ENCODE measurements around the gene EYA3. TPM values are rescaled to one million over a fixed set of nuclear protein-coding genes. Genes with fewer than 3 reads are reported as not detected.

EYA3 gene
- total RNA-seq, 1 donor from 2014 or later, result 17.5 TPM

DNA sequence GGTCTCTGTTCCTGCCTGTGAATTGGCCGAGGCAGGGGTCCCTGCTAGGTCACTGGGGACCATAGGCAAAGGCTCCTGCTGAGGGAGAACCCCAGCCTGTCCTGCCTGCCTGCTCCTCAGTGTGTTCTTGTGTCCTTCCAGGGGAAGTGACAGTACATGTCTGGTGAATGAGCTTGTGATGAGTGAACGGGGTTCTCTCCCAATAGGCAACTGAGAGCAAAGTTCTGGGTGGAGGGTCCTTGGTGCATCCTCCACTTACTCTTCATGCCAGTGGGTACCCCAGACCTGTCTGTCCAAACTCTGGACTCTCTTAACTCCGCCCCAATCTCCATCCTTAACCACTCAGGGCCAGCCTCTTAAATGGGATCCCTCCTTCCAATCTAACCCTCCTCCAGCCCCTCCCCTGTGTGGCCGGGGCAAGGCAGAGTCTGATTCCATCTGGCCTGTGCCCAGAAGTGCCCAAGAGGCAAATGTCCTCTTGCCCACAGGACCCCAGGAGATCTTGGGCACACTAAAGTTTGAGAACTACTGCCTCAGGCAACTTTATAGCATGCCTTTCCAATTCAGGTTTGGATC lies 126.7 kb downstream of the EYA3 start:
- peak overlapping the region; percentile 32 for H3K4me3 Mint-ChIP-seq (ENCODE audit: unreplicated experiment)
- peaks cover 5% of the 10 kb centered on the region for H3K36me3 Mint-ChIP-seq (ENCODE audit: unreplicated experiment)
- peak overlapping the region; percentile 67 for H3K27ac Mint-ChIP-seq (ENCODE audit: unreplicated experiment)
- H3K4me1 Mint-ChIP-seq (ENCODE audit: unreplicated experiment), result peaks cover 20% of the 10 kb centered on the region
- no peaks in the 10 kb centered on the region for H3K9me3 Mint-ChIP-seq (ENCODE audit: unreplicated experiment)
- DNase-seq (ENCODE audit: extremely low spot score, unreplicated experiment), result no peak
- TF ChIP-seq, protein P1, sequence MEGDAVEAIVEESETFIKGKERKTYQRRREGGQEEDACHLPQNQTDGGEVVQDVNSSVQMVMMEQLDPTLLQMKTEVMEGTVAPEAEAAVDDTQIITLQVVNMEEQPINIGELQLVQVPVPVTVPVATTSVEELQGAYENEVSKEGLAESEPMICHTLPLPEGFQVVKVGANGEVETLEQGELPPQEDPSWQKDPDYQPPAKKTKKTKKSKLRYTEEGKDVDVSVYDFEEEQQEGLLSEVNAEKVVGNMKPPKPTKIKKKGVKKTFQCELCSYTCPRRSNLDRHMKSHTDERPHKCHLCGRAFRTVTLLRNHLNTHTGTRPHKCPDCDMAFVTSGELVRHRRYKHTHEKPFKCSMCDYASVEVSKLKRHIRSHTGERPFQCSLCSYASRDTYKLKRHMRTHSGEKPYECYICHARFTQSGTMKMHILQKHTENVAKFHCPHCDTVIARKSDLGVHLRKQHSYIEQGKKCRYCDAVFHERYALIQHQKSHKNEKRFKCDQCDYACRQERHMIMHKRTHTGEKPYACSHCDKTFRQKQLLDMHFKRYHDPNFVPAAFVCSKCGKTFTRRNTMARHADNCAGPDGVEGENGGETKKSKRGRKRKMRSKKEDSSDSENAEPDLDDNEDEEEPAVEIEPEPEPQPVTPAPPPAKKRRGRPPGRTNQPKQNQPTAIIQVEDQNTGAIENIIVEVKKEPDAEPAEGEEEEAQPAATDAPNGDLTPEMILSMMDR (IDR thresholded peaks at IDR 0.05), result no peak
- H3K27me3 Mint-ChIP-seq (ENCODE audit: unreplicated experiment), result peaks cover 2% of the 10 kb centered on the region

- H3K4me3 Mint-ChIP-seq (ENCODE audit: unreplicated experiment), result peak overlapping the region; percentile 74
- peaks cover 20% of the 10 kb centered on the region for H3K4me1 Mint-ChIP-seq (ENCODE audit: unreplicated experiment)
- peak overlapping the region; percentile 67 for H3K27ac Mint-ChIP-seq (ENCODE audit: unreplicated experiment)
- TF ChIP-seq, protein P1 (IDR thresholded peaks at IDR 0.05), result no peak
- H3K9me3 Mint-ChIP-seq (ENCODE audit: unreplicated experiment), result no peaks in the 10 kb centered on the region
- no peak for DNase-seq (ENCODE audit: extremely low spot score, unreplicated experiment)
- H3K27me3 Mint-ChIP-seq (ENCODE audit: unreplicated experiment), result peaks cover 2% of the 10 kb centered on the region
- H3K36me3 Mint-ChIP-seq (ENCODE audit: unreplicated experiment), result peaks cover 2% of the 10 kb centered on the region
Observed at GRCh38 chr1:27960762-27961645, 127.4 kb downstream of the EYA3 start.

DNA sequence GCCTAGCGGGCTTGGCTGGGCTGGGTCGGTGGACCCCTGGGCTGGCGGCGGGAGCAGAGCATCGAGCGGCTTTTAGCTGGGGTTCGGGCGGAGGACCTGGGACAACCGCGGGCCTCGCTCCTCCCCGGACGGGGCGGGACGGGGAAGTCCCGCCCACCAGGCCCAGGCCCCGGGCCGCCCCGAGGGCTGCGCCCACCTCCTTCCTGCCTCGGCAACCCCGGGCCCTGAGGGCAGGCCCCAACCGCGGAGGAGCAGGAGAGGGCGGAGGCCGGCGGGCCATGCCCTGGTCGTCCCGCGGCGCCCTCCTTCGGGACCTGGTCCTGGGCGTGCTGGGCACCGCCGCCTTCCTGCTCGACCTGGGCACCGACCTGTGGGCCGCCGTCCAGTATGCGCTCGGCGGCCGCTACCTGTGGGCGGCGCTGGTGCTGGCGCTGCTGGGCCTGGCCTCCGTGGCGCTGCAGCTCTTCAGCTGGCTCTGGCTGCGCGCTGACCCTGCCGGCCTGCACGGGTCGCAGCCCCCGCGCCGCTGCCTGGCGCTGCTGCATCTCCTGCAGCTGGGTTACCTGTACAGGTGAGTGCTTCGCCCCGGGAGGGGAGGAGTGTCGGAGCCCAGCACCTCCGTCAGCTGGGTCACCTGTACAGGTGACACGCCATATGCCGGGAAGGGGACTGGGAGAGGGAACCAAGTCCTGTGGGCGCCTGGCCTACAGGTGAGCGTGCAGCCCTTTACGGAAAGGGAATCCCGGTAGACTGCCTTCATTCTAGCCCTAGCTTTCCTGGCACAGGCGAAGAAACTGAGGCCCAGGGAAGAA lies 128.4 kb downstream of the EYA3 start, which contains the start of gene XKR8:
TSS of gene XKR8 (plus strand) at position 182 of the 812 bp plus-strand sequence. CDS start at position 279, 97 bp downstream.
- Mint-ChIP-seq H3K4me3 (ENCODE audit: unreplicated experiment) (peak within 1 kb of the TSS; percentile 74), H3K4me1 (ENCODE audit: unreplicated experiment) (peaks cover 20% of the 10 kb centered on the region), H3K27ac (ENCODE audit: unreplicated experiment) (peak within 1 kb of the TSS; percentile 67), H3K9me3 (ENCODE audit: unreplicated experiment) (no peaks in the 10 kb centered on the region), H3K36me3 (ENCODE audit: unreplicated experiment) (peaks cover 2% of the 10 kb centered on the region), H3K27me3 (ENCODE audit: unreplicated experiment) (peaks cover 8% of the 10 kb centered on the region)
- no peak for DNase-seq (ENCODE audit: extremely low spot score, unreplicated experiment)
- TF ChIP-seq, protein P1 (IDR thresholded peaks at IDR 0.05), result peak; percentile 43

GRCh38 chr1:27958513-27958912 lies 129.9 kb downstream of the EYA3 start:
- Mint-ChIP-seq H3K4me3 (ENCODE audit: unreplicated experiment) (no peak overlapping the region), H3K27me3 (ENCODE audit: unreplicated experiment) (peaks cover 16% of the 10 kb centered on the region), H3K27ac (ENCODE audit: unreplicated experiment) (no peak overlapping the region), H3K9me3 (ENCODE audit: unreplicated experiment) (no peaks in the 10 kb centered on the region), H3K4me1 (ENCODE audit: unreplicated experiment) (peaks cover 20% of the 10 kb centered on the region), H3K36me3 (ENCODE audit: unreplicated experiment) (no peaks in the 10 kb centered on the region)
- TF ChIP-seq, protein P1 (IDR thresholded peaks at IDR 0.05), result no peak
- DNase-seq (ENCODE audit: extremely low spot score, unreplicated experiment), result no peak

Data from osteocyte (in vitro differentiated cells).